HCT116 (cell line): ENCODE measurements around the gene PSMC2. TPM values are rescaled to one million over a fixed set of nuclear protein-coding genes. Genes with fewer than 3 reads are reported as not detected.

Experiments
- ATAC-seq: fragments of 200-7000 bp; cut with Tn5 transposase; 2 replicates; pipeline ENCODE4 v1.9.1; 2020; ENCODE audit warnings: mild to moderate bottlenecking, moderate library complexity
- BruUV-seq: library from RNA; stranded (reverse); fragments of 400-500 nt; replicated peaks from 2 replicates; lab custom pipeline; 2021; lab: Mats Ljungman, UMichigan
- CTCF ChIA-PET: fragments of 300-600 bp; sonication (Branson Sonifier 250); formaldehyde crosslinking; loops from one replicate; lab custom pipeline; 2021; ENCODE audit warnings: antibody characterized with exemption; lab: Charles Lee
- POLR2A ChIA-PET: fragments of 300-600, 350-600 bp; sonication (Branson Sonifier 250); formaldehyde crosslinking; loops from one replicate; lab custom pipeline; 2021; ENCODE audit warnings: antibody characterized with exemption; lab: Charles Lee
- RAD21 ChIA-PET, 2 experiments: fragments of 300-600 bp; sonication (Branson Sonifier 250); formaldehyde crosslinking; loops; one replicate each; lab custom pipeline; 2023; ENCODE audit warnings: low total read pairs in 2 of 2; ENCODE audit not compliant: uncharacterized antibody in 2 of 2, unreplicated experiment in 2 of 2, low non-redundant PET in 1 of 2; lab: Charles Lee
- DNase-seq: peaks from one replicate; pipeline ENCODE4 v3.0.0-alpha.2; 2010; ENCODE audit warnings: low read depth, low spot score
- H2AFZ ChIP-seq: fragments of 200-600 bp; shearing (Covaris generic), sonication (generic); 2 replicates; pipeline ENCODE4 v1.6.1; 2017; ENCODE audit warnings: low read depth, mixed run types, mixed read lengths, antibody characterized with exemption, low read length; ENCODE audit not compliant: poor library complexity, severe bottlenecking
- H3K27ac ChIP-seq: 2 replicates; pipeline ENCODE4 v1.5.1; 2012; ENCODE audit warnings: low read depth, low read length
- H3K27me3 ChIP-seq: fragments of 200-600 bp; sonication (generic); 2 replicates; pipeline ENCODE4 v1.6.1; 2016; ENCODE audit warnings: mixed run types, low read length, mixed read lengths; ENCODE audit not compliant: insufficient read depth
- H3K36me3 ChIP-seq, 2 experiments: fragments of 200-500 bp in 1 of 2; fragments of 200-600 bp in 1 of 2; sonication (Bioruptor generic) in 1 of 2; sonication (generic) in 1 of 2; 2 replicates each; pipeline versions ENCODE4 v1.5.1 to v1.6.1; 2014 to 2016; ENCODE audit warnings: low read length in 2 of 2, inconsistent platforms in 1 of 2, mixed read lengths in 1 of 2, mixed run types in 1 of 2; ENCODE audit not compliant: insufficient read depth in 2 of 2, control insufficient read depth in 1 of 2
- H3K4me1 ChIP-seq, 2 experiments: fragments of 200-600 bp in 1 of 2; sonication (generic) in 1 of 2; 2 replicates each; pipeline versions ENCODE4 v1.5.1 to v1.6.1; 2012 to 2017; ENCODE audit warnings: low read length in 2 of 2, inconsistent platforms in 1 of 2, mild to moderate bottlenecking in 1 of 2, mixed read lengths in 1 of 2, mixed run types in 1 of 2, moderate library complexity in 1 of 2; ENCODE audit not compliant: insufficient read depth in 2 of 2, control insufficient read depth in 1 of 2
- H3K4me2 ChIP-seq: fragments of 200-600 bp; sonication (generic); 2 replicates; pipeline ENCODE4 v1.6.1; 2017; ENCODE audit warnings: mixed run types, low read length, mixed read lengths
- H3K4me3 ChIP-seq, 2 experiments: fragments of 200-600 bp in 1 of 2; sonication (generic) in 1 of 2; replicated peaks in 1 of 2; 2 replicates each; pipeline ENCODE4 v1.5.1; 2011 to 2016; ENCODE audit warnings: low read length in 2 of 2, control low read depth in 1 of 2, low read depth in 1 of 2, mild to moderate bottlenecking in 1 of 2, mixed read lengths in 1 of 2, mixed run types in 1 of 2
- H3K79me2 ChIP-seq: fragments of 200-600 bp; sonication (generic); 2 replicates; pipeline ENCODE4 v1.6.1; 2017; ENCODE audit warnings: mild to moderate bottlenecking, mixed run types, low read length, moderate library complexity, mixed read lengths; ENCODE audit not compliant: insufficient read depth
- H3K9ac ChIP-seq: fragments of 200-600 bp; sonication (generic); 2 replicates; pipeline ENCODE4 v1.6.1; 2016; ENCODE audit warnings: low read length, mixed read lengths
- H3K9me2 ChIP-seq: fragments of 200-600 bp; sonication (generic), shearing (Covaris generic); 2 replicates; pipeline ENCODE4 v1.6.1; 2017; ENCODE audit warnings: mixed run types, mild to moderate bottlenecking, moderate library complexity; ENCODE audit not compliant: insufficient read depth
- H3K9me3 ChIP-seq, 2 experiments: fragments of 200-500 bp in 1 of 2; fragments of 200-600 bp in 1 of 2; sonication (Bioruptor generic) in 1 of 2; sonication (generic) in 1 of 2; 2 replicates each; pipeline ENCODE4 v1.6.1; 2014 to 2017; ENCODE audit warnings: low read length in 2 of 2, mixed read lengths in 2 of 2, inconsistent platforms in 1 of 2, low read depth in 1 of 2, mild to moderate bottlenecking in 1 of 2, mixed run types in 1 of 2, moderate library complexity in 1 of 2; ENCODE audit not compliant: control insufficient read depth in 1 of 2, insufficient read depth in 1 of 2
- H4K20me1 ChIP-seq: fragments of 200-600 bp; sonication (generic), shearing (Covaris generic); 2 replicates; pipeline ENCODE4 v1.6.1; 2017; ENCODE audit warnings: mixed run types, mild to moderate bottlenecking, moderate library complexity; ENCODE audit not compliant: insufficient read depth
- CBX3 ChIP-seq: IDR thresholded peaks from 2 replicates; pipeline ENCODE4 v1.6.1; 2012; ENCODE audit warnings: low read depth
- CEBPB ChIP-seq: IDR thresholded peaks from 2 replicates; pipeline ENCODE4 v1.6.1; 2012; ENCODE audit warnings: low read depth
- EGR1 ChIP-seq: IDR thresholded peaks from 2 replicates; pipeline ENCODE4 v1.6.1; 2012; ENCODE audit warnings: low read depth
- ELF1 ChIP-seq: IDR thresholded peaks from 2 replicates; pipeline ENCODE4 v1.6.1; 2012; ENCODE audit warnings: low read depth, borderline replicate concordance
- EZH2phosphoT487 ChIP-seq: fragments of 200-600 bp; IDR thresholded peaks from 2 replicates; pipeline ENCODE4 v1.6.1; 2018; ENCODE audit warnings: antibody characterized with exemption, borderline replicate concordance
- FOSL1 ChIP-seq: IDR thresholded peaks from 2 replicates; pipeline ENCODE4 v1.6.1; 2012; ENCODE audit warnings: low read depth
- POLR2AphosphoS5 ChIP-seq: IDR thresholded peaks from 2 replicates; pipeline ENCODE4 v1.6.1; 2011; ENCODE audit warnings: mild to moderate bottlenecking, low read depth, low read length, moderate library complexity
- RAD21 ChIP-seq: IDR thresholded peaks from 2 replicates; pipeline ENCODE4 v1.6.1; 2012; ENCODE audit warnings: low read depth, mild to moderate bottlenecking
- SP1 ChIP-seq: IDR thresholded peaks from 2 replicates; pipeline ENCODE4 v1.6.1; 2012; ENCODE audit warnings: low read depth
- SRF ChIP-seq: IDR thresholded peaks from 2 replicates; pipeline ENCODE4 v1.6.1; 2012; ENCODE audit warnings: low read depth
- TCF7L2 ChIP-seq: IDR thresholded peaks from 2 replicates; pipeline ENCODE4 v1.7.0; 2011; ENCODE audit warnings: borderline replicate concordance, inconsistent platforms; ENCODE audit not compliant: insufficient read depth, insufficient read length; ENCODE audit errors: extremely low read depth
- YY1 ChIP-seq: IDR thresholded peaks from 2 replicates; pipeline ENCODE4 v1.6.1; 2011; ENCODE audit warnings: low read length, low read depth, moderate library complexity, mild to moderate bottlenecking; ENCODE audit not compliant: insufficient replicate concordance; ENCODE audit errors: extremely low read depth
- ZFX ChIP-seq: fragments of 450-650 bp; IDR thresholded peaks from 2 replicates; pipeline ENCODE4 v1.6.1; 2017
- ZNF274 ChIP-seq: fragments of 200-500 bp; sonication (Bioruptor generic); IDR thresholded peaks from 2 replicates; pipeline ENCODE4 v1.6.1; 2014; ENCODE audit warnings: mild to moderate bottlenecking, low read depth, low read length, inconsistent platforms
- intact Hi-C: fragments of 100-400 bp; cut with micrococcal nuclease; formaldehyde crosslinking; loops from 2 replicates; pipeline ENCODE4 v1.10.0; 2022
- total RNA-seq: library from RNA; stranded (reverse); gene quantifications from one replicate; pipeline ENCODE4 v1.2.1, GENCODE V29; 2021; ENCODE audit not compliant: unreplicated experiment
- TF ChIP-seq, protein P1 (sequence below), 3 experiments: fragments of 200-600 bp in 1 of 3; sonication (generic) in 1 of 3; IDR thresholded peaks in 2 of 3; conservative IDR thresholded peaks in 1 of 3; 2 replicates each; pipeline ENCODE4 v1.5.1; 2012 to 2017; ENCODE audit warnings: low read depth in 2 of 3, low read length in 2 of 3, antibody characterized with exemption in 1 of 3, borderline replicate concordance in 1 of 3, control low read depth in 1 of 3, mild to moderate bottlenecking in 1 of 3, mixed read lengths in 1 of 3, mixed run types in 1 of 3, moderate library complexity in 1 of 3; ENCODE audit not compliant: insufficient read depth in 1 of 3
- TF ChIP-seq, protein P2 (sequence below): IDR thresholded peaks from 2 replicates; pipeline ENCODE4 v1.6.1; 2012
- TF ChIP-seq, protein P3 (sequence below): IDR thresholded peaks from 2 replicates; pipeline ENCODE4 v1.6.1; 2011; ENCODE audit warnings: mild to moderate bottlenecking, low read length, moderate library complexity; ENCODE audit not compliant: insufficient replicate concordance; ENCODE audit errors: extremely low read depth
- TF ChIP-seq, protein P4 (sequence below): IDR thresholded peaks from 2 replicates; pipeline ENCODE4 v1.6.1; 2012; ENCODE audit warnings: low read depth
- TF ChIP-seq, protein P5 (sequence below): IDR thresholded peaks from 2 replicates; pipeline ENCODE4 v1.6.1; 2012

The PSMC2 gene
- total RNA-seq, 1 experiment from 2014 or later, result 121 TPM

DNA sequence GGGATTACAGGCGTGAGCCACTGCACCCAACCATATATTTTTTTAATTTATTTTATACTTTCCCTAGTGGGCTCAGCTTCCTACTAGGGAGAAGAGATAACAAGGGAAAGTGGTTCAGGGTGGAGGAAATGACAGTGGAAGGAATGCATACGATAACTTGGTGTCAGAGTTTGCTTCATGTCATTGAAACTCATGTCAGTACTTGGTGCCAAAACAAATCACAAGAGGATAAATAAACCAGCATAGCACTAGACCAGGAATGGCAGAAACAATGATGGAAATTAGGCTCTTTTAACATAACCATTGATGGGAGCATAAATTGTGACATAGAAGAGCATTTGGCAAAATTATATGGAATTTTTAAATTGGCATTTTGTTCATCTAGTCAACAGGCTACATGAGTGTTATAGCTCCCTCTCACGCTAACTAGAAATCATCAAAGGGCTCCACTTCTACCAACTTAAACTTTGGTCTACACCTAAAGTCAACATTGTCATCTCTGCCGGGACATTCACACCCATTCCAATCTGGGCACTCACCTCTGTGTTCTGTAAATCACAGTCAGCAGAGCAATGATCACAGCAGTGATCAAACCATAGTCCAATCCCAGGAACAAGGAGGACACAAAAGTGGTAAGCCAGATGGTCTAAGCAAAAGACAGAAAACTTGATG lies 41.2 kb downstream of the PSMC2 start:
- H3K9ac ChIP-seq, result no peak overlapping the region
- no peaks in the 10 kb centered on the region for H3K9me2 ChIP-seq
- no peaks in the 10 kb centered on the region for H3K79me2 ChIP-seq
- ChIA-PET CTCF (no interaction called here), POLR2A (no interaction called here), RAD21 (no interaction called here)
- TF ChIP-seq EZH2phosphoT487, result no peak
- TF ChIP-seq CBX3, result no peak
- TF ChIP-seq, protein P1, sequence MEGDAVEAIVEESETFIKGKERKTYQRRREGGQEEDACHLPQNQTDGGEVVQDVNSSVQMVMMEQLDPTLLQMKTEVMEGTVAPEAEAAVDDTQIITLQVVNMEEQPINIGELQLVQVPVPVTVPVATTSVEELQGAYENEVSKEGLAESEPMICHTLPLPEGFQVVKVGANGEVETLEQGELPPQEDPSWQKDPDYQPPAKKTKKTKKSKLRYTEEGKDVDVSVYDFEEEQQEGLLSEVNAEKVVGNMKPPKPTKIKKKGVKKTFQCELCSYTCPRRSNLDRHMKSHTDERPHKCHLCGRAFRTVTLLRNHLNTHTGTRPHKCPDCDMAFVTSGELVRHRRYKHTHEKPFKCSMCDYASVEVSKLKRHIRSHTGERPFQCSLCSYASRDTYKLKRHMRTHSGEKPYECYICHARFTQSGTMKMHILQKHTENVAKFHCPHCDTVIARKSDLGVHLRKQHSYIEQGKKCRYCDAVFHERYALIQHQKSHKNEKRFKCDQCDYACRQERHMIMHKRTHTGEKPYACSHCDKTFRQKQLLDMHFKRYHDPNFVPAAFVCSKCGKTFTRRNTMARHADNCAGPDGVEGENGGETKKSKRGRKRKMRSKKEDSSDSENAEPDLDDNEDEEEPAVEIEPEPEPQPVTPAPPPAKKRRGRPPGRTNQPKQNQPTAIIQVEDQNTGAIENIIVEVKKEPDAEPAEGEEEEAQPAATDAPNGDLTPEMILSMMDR (IDR thresholded peaks at IDR 0.05 in 2 of 3, conservative IDR thresholded peaks at IDR 0.05 in 1 of 3; ENCODE audit: borderline replicate concordance in 1 of 3, insufficient read depth in 1 of 3, low read depth in 2 of 3, low read length in 2 of 3), result no peak
- TF ChIP-seq ZFX, result no peak
- TF ChIP-seq, protein P2, sequence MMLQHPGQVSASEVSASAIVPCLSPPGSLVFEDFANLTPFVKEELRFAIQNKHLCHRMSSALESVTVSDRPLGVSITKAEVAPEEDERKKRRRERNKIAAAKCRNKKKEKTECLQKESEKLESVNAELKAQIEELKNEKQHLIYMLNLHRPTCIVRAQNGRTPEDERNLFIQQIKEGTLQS, result no peak
- no peak for TF ChIP-seq ZNF274
- no peak for TF ChIP-seq SP1
- no peak for TF ChIP-seq FOSL1
- no peak for TF ChIP-seq RAD21
- TF ChIP-seq SRF, result no peak
- TF ChIP-seq, protein P3, sequence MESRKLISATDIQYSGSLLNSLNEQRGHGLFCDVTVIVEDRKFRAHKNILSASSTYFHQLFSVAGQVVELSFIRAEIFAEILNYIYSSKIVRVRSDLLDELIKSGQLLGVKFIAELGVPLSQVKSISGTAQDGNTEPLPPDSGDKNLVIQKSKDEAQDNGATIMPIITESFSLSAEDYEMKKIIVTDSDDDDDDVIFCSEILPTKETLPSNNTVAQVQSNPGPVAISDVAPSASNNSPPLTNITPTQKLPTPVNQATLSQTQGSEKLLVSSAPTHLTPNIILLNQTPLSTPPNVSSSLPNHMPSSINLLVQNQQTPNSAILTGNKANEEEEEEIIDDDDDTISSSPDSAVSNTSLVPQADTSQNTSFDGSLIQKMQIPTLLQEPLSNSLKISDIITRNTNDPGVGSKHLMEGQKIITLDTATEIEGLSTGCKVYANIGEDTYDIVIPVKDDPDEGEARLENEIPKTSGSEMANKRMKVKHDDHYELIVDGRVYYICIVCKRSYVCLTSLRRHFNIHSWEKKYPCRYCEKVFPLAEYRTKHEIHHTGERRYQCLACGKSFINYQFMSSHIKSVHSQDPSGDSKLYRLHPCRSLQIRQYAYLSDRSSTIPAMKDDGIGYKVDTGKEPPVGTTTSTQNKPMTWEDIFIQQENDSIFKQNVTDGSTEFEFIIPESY, result no peak
- no peak for TF ChIP-seq CEBPB
- TF ChIP-seq, protein P4, sequence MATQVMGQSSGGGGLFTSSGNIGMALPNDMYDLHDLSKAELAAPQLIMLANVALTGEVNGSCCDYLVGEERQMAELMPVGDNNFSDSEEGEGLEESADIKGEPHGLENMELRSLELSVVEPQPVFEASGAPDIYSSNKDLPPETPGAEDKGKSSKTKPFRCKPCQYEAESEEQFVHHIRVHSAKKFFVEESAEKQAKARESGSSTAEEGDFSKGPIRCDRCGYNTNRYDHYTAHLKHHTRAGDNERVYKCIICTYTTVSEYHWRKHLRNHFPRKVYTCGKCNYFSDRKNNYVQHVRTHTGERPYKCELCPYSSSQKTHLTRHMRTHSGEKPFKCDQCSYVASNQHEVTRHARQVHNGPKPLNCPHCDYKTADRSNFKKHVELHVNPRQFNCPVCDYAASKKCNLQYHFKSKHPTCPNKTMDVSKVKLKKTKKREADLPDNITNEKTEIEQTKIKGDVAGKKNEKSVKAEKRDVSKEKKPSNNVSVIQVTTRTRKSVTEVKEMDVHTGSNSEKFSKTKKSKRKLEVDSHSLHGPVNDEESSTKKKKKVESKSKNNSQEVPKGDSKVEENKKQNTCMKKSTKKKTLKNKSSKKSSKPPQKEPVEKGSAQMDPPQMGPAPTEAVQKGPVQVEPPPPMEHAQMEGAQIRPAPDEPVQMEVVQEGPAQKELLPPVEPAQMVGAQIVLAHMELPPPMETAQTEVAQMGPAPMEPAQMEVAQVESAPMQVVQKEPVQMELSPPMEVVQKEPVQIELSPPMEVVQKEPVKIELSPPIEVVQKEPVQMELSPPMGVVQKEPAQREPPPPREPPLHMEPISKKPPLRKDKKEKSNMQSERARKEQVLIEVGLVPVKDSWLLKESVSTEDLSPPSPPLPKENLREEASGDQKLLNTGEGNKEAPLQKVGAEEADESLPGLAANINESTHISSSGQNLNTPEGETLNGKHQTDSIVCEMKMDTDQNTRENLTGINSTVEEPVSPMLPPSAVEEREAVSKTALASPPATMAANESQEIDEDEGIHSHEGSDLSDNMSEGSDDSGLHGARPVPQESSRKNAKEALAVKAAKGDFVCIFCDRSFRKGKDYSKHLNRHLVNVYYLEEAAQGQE, result no peak
- TF ChIP-seq, protein P5, sequence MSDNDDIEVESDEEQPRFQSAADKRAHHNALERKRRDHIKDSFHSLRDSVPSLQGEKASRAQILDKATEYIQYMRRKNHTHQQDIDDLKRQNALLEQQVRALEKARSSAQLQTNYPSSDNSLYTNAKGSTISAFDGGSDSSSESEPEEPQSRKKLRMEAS, result no peak
- TF ChIP-seq EGR1, result no peak
- no peak for TF ChIP-seq ELF1
- TF ChIP-seq YY1, result no peak
- no peak for TF ChIP-seq TCF7L2
- no peak for TF ChIP-seq POLR2AphosphoS5
- H3K9me3 ChIP-seq, result no peaks in the 10 kb centered on the region
- intact Hi-C loops, result no loop called here
- no peaks in the 10 kb centered on the region for H4K20me1 ChIP-seq
- BruUV-seq, result no TSS peak
- H3K4me2 ChIP-seq, result no peak overlapping the region
- no peaks in the 10 kb centered on the region for H3K36me3 ChIP-seq
- H3K27me3 ChIP-seq, result no peaks in the 10 kb centered on the region
- no peak overlapping the region for H3K4me3 ChIP-seq
- ATAC-seq (no peak), DNase-seq (no peak)
- no peak overlapping the region for H2AFZ ChIP-seq
- H3K4me1 ChIP-seq, result no peaks in the 10 kb centered on the region
- H3K27ac ChIP-seq, result no peak overlapping the region
